ENCODE results near the gene ATN1.

Gene ATN1

DNA sequence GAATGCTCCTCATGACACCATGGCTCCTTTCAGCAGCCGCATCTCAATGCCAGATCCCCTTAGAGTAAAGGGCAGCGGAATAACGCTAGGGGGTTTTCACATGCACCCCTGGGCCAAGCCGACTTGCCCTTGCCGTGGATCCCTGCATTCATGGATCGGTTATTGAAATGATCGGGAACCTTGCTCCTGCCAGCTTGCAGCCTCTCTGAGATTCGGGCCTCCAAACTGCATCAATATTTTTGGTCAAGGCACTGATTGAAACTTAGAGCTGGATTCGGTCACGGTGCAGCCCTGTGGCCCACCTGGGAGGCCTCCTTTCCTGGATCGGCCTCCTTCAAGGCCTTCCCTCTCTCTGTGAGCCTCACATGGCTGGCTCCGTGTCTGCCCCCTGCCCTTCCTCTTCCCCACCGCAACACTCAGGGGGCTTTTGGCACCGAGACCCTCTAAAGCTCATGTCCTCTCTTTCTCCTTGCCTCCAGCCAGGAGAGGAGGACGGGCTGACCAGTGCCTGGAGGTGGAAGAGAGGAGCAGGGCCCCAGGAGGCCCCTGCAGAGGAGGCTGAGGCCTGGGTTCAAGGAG lies 25.2 kb downstream of the ATN1 start:
- H3K27ac ChIP-seq (ENCODE audit: low read length) = no peak overlapping the region
- H3K27me3 ChIP-seq (ENCODE audit: control insufficient read depth, insufficient read depth, low read length) = no peaks in the 10 kb centered on the region
- no peak for DNase-seq (ENCODE audit: low read depth, low spot score)
- no peak overlapping the region for H3K4me3 ChIP-seq (ENCODE audit: low read length)
- no peaks in the 10 kb centered on the region for H3K9me3 ChIP-seq (ENCODE audit: control insufficient read depth, insufficient read depth, low read length)
- no CpG with 5 or more reads among the region's 15 CpGs for WGBS (ENCODE audit: insufficient coverage, insufficient read length)
- no peaks in the 10 kb centered on the region for H3K36me3 ChIP-seq (ENCODE audit: control insufficient read depth, insufficient read depth, low read length)
- H3K4me1 ChIP-seq (ENCODE audit: control insufficient read depth, insufficient read depth, low read length) = 0 out of 2 replicates have a peak, but pooled peaks cover 4% of the 10 kb centered on the region

DNA sequence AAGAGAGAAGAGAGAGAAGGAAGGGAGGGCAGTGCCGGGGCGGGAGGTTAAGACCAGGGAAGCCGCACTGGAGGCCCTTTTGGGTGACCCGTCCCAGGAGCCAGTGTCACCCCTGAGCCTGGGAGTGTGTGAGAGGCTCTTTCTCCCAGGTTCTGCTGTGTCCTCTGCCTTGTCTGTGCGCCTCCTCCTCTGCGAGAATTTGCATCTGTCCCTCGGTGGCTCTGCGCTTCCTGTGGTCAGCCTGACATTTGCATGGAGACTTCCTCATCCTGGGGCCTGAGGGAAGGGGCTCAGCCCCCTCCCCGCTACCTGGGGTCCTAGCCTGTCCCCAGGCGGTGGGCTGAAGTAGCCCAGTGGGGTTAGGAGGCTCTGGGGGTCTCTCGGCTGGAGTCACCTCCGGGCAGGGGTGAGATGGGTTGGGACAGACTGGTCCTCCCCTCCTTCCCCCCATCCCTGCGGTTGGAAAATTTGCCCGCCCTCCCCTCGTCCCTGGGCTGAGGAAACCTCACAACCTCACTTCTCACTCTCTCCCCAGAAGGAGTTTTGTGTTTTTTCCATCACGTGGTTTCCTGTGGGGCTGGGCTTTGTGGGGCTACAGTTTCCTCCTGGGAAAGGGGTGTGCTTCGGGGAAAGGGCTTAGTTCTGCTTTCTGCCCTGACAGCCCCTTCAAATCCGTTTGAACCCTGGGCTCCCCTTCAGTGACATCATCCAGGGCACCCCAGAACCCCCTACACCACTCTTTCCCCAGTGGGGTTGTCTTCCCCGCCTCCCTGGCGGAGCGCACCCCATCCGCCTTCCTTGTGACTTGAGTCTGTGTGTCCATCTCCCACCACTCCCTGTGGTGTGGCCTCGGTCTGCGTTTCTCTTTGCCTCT lies 25.9 kb downstream of the ATN1 start:
- DNase-seq (ENCODE audit: low read depth, low spot score) = no peak
- H3K36me3 ChIP-seq (ENCODE audit: control insufficient read depth, insufficient read depth, low read length) = no peaks in the 10 kb centered on the region
- no peak overlapping the region for H3K27ac ChIP-seq (ENCODE audit: low read length)
- no peak overlapping the region for H3K4me3 ChIP-seq (ENCODE audit: low read length)
- H3K27me3 ChIP-seq (ENCODE audit: control insufficient read depth, insufficient read depth, low read length) = no peaks in the 10 kb centered on the region
- H3K9me3 ChIP-seq (ENCODE audit: control insufficient read depth, insufficient read depth, low read length) = no peaks in the 10 kb centered on the region
- WGBS (ENCODE audit: insufficient coverage, insufficient read length) = no CpG with 5 or more reads among the region's 24 CpGs
- 0 out of 2 replicates have a peak, but pooled peaks cover 4% of the 10 kb centered on the region for H3K4me1 ChIP-seq (ENCODE audit: control insufficient read depth, insufficient read depth, low read length)

DNA sequence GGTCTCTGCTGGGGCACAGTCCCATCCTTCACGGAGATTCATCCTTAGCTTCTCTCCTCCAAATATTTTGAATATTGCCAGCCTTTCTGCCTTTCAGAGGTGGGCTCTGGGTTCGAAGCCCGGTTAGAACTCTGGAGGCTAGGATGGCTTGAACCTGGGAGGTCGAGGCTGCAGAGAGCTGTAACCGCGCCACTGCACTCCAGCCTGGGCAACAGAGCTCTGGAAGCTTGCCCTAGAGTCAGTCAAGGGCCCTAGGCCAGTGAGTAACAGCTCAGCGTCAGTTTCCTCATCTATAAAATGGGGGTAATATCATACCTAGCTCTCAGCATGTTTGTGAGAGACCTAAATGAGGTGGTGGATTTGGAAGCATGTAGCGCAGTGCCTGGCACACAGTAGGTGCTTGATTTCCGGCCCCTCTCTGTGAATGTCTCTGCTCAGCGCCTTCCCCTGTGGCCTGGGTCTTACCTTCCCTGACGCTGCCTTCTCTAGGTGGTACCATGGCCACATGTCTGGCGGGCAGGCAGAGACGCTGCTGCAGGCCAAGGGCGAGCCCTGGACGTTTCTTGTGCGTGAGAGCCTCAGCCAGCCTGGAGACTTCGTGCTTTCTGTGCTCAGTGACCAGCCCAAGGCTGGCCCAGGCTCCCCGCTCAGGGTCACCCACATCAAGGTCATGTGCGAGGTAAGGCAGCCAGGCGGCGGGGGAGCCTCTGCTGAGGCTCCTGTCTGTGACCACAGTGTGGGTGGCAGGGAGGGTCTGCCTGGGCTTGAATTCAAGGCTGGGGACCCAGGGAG lies 26.8 kb downstream of the ATN1 start:
- H3K4me1 ChIP-seq (ENCODE audit: control insufficient read depth, insufficient read depth, low read length) = 0 out of 2 replicates have a peak, but pooled peaks cover 4% of the 10 kb centered on the region
- H3K4me3 ChIP-seq (ENCODE audit: low read length) = no peak overlapping the region
- no peak overlapping the region for H3K27ac ChIP-seq (ENCODE audit: low read length)
- no peaks in the 10 kb centered on the region for H3K36me3 ChIP-seq (ENCODE audit: control insufficient read depth, insufficient read depth, low read length)
- WGBS (ENCODE audit: insufficient coverage, insufficient read length) = no CpG with 5 or more reads among the region's 21 CpGs
- H3K9me3 ChIP-seq (ENCODE audit: control insufficient read depth, insufficient read depth, low read length) = no peaks in the 10 kb centered on the region
- no peak for DNase-seq (ENCODE audit: low read depth, low spot score)
- no peaks in the 10 kb centered on the region for H3K27me3 ChIP-seq (ENCODE audit: control insufficient read depth, insufficient read depth, low read length)

DNA sequence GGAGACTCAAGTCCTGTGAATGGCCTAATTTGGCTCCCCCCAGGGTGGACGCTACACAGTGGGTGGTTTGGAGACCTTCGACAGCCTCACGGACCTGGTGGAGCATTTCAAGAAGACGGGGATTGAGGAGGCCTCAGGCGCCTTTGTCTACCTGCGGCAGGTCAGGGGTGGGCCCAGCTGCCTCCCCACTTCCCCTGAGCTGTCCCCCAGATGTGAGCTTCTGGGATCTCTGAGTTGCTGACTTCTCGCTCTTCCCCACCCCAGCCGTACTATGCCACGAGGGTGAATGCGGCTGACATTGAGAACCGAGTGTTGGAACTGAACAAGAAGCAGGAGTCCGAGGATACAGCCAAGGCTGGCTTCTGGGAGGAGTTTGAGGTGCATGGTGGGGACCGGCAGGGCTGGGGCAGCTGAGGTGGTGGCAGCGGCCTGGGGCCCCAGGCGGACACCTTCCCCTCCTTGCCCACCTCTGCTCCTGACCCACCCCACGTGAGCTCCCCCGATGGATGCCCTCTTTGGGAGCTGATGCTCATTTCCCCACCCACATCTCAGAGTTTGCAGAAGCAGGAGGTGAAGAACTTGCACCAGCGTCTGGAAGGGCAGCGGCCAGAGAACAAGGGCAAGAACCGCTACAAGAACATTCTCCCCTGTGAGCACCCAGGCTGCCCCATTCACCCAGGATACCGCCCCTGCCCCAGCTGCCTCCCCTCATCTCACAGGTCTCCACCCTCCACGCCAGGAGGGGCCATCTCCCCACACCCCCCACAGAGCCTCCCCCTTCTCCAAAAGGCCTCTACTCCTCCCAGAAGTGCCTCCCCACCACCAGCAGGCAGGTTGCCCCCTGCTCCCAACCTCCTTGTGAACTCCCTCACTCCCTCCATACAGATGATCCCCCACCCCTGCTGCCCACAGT lies 27.6 kb downstream of the ATN1 start:
- Histone ChIP-seq H3K4me3 (ENCODE audit: low read length) (no peak overlapping the region), H3K9me3 (ENCODE audit: control insufficient read depth, insufficient read depth, low read length) (no peaks in the 10 kb centered on the region), H3K27ac (ENCODE audit: low read length) (no peak overlapping the region), H3K27me3 (ENCODE audit: control insufficient read depth, insufficient read depth, low read length) (no peaks in the 10 kb centered on the region), H3K4me1 (ENCODE audit: control insufficient read depth, insufficient read depth, low read length) (0 out of 2 replicates have a peak, but pooled peaks cover 4% of the 10 kb centered on the region), H3K36me3 (ENCODE audit: control insufficient read depth, insufficient read depth, low read length) (no peaks in the 10 kb centered on the region)
- no CpG with 5 or more reads among the region's 22 CpGs for WGBS (ENCODE audit: insufficient coverage, insufficient read length)
- DNase-seq (ENCODE audit: low read depth, low spot score) = no peak

DNA sequence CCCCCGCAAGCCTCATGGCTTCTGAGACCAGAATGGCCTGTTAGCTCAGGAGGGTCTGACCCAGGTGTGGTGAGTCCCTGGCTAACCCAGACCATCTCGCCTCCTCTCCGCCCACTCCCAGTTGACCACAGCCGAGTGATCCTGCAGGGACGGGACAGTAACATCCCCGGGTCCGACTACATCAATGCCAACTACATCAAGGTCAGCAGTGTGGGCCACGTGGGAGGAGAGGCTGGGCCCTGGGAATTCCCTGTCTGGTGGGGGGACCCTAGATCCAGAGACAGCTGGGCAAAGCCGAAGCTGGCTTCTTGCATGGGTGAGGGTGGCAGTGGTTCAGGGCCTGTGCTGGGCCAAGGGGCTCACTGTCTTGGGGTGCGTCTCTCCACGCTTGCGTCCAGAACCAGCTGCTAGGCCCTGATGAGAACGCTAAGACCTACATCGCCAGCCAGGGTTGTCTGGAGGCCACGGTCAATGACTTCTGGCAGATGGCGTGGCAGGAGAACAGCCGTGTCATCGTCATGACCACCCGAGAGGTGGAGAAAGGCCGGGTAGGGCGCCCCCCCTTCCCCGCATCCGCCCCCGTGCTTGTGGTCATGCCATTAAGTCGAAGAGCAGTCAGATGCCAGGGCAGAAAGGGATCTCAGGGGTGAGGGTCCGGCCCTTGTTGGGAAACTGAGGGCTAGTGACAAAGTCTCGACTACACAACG lies 28.4 kb downstream of the ATN1 start:
- H3K27me3 ChIP-seq (ENCODE audit: control insufficient read depth, insufficient read depth, low read length) = no peaks in the 10 kb centered on the region
- H3K9me3 ChIP-seq (ENCODE audit: control insufficient read depth, insufficient read depth, low read length) = no peaks in the 10 kb centered on the region
- no CpG with 5 or more reads among the region's 28 CpGs for WGBS (ENCODE audit: insufficient coverage, insufficient read length)
- no peak overlapping the region for H3K27ac ChIP-seq (ENCODE audit: low read length)
- peaks cover 5% of the 10 kb centered on the region; the same call in 1 of the 2 replicates for H3K4me1 ChIP-seq (ENCODE audit: control insufficient read depth, insufficient read depth, low read length)
- no peaks in the 10 kb centered on the region for H3K36me3 ChIP-seq (ENCODE audit: control insufficient read depth, insufficient read depth, low read length)
- H3K4me3 ChIP-seq (ENCODE audit: low read length) = no peak overlapping the region
- no peak for DNase-seq (ENCODE audit: low read depth, low spot score)

DNA sequence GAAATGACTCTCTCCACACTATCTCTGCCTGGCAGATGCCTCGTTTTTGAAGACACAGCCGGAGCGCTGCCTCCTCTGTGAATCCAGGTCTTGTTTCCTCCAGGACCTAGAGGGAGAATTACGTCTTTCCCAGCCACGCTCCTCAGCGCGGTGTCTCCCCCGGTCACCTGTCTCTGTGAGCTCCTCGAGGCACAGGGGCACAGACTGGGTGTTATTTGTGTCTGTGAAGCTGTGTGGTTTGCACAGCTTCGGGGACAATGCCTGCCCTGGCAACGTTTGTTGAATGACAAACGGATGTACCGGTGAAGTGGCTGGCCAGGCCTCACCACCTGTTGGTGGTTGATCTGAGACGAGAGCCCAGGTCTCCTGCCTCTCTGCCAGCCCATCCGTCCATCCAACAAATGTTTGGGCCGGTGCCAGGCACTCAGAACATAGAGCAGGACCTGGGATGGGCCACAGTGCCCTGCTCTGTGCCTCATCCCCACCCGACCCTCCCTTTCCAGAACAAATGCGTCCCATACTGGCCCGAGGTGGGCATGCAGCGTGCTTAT lies 29.5 kb downstream of the ATN1 start:
- DNase-seq (ENCODE audit: low read depth, low spot score) = no peak
- Histone ChIP-seq H3K36me3 (ENCODE audit: control insufficient read depth, insufficient read depth, low read length) (no peaks in the 10 kb centered on the region), H3K4me1 (ENCODE audit: control insufficient read depth, insufficient read depth, low read length) (peaks cover 9% of the 10 kb centered on the region; the same call in 1 of the 2 replicates), H3K27me3 (ENCODE audit: control insufficient read depth, insufficient read depth, low read length) (no peaks in the 10 kb centered on the region), H3K9me3 (ENCODE audit: control insufficient read depth, insufficient read depth, low read length) (no peaks in the 10 kb centered on the region), H3K27ac (ENCODE audit: low read length) (no peak overlapping the region), H3K4me3 (ENCODE audit: low read length) (no peak overlapping the region)
- no CpG with 5 or more reads among the region's 20 CpGs for WGBS (ENCODE audit: insufficient coverage, insufficient read length)

DNA sequence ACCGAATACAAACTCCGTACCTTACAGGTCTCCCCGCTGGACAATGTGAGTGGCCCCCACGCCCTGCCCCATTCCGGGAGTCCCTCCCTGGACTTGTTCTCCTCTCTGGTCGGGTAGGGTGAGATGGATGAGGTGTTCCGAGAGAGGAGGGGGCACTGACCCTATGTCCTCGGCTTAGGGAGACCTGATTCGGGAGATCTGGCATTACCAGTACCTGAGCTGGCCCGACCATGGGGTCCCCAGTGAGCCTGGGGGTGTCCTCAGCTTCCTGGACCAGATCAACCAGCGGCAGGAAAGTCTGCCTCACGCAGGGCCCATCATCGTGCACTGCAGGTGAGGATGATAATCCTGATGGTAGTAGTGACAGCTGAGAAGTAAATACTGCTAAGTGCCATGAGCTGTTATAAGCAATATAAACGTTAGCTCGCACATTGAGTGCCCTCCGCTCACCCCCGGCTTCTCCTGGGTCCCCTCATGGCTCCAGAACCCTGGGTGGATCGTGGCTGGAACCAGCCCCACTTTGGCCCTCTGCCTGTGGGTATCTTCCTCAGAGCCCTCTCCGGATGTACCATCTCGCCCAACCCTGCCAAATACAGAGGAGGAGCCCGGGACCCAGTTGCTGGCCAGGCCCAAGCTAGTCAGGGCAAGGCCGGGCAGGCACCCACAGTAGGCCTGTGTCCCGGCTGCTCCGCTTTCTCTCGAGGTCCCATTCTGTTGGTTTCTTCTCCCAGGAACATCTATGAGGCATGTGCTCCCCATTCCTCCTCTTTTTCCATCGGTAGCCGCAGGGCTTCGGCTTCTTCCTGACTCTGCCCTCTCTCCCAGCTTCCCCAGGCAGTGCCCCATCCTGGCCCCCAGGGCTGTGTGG lies 30.2 kb downstream of the ATN1 start:
- no peaks in the 10 kb centered on the region for H3K36me3 ChIP-seq (ENCODE audit: control insufficient read depth, insufficient read depth, low read length)
- WGBS (ENCODE audit: insufficient coverage, insufficient read length) = no CpG with 5 or more reads among the region's 28 CpGs
- DNase-seq (ENCODE audit: low read depth, low spot score) = no peak
- H3K27ac ChIP-seq (ENCODE audit: low read length) = no peak overlapping the region
- H3K9me3 ChIP-seq (ENCODE audit: control insufficient read depth, insufficient read depth, low read length) = no peaks in the 10 kb centered on the region
- H3K4me3 ChIP-seq (ENCODE audit: low read length) = no peak overlapping the region
- H3K4me1 ChIP-seq (ENCODE audit: control insufficient read depth, insufficient read depth, low read length) = peaks cover 9% of the 10 kb centered on the region; the same call in 1 of the 2 replicates
- H3K27me3 ChIP-seq (ENCODE audit: control insufficient read depth, insufficient read depth, low read length) = no peaks in the 10 kb centered on the region

DNA sequence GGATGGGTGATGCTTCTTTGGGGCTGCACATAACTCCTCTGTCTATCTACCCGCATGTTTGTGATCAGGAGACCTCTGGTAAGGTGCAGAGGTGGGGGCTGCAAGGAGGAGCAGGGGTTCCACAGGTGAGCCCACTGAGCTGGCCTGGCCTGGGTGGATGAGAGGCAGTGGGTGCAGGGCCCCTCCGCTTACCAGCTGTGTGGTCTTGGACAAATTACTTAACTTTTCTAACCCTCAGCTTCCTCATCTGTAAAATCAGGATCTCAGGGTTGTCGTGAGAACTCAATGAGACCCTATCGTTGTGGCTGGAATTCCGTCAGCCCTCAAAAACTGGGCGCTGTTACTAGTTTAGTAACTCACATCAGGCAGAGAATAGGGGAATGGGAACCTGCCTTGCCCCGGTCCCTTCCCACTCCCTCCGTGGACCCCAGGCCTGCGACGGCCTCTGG lies 30.9 kb downstream of the ATN1 start:
- Histone ChIP-seq H3K36me3 (ENCODE audit: control insufficient read depth, insufficient read depth, low read length) (no peaks in the 10 kb centered on the region), H3K4me1 (ENCODE audit: control insufficient read depth, insufficient read depth, low read length) (peaks cover 9% of the 10 kb centered on the region; the same call in 1 of the 2 replicates), H3K27me3 (ENCODE audit: control insufficient read depth, insufficient read depth, low read length) (no peaks in the 10 kb centered on the region), H3K4me3 (ENCODE audit: low read length) (no peak overlapping the region), H3K27ac (ENCODE audit: low read length) (no peak overlapping the region), H3K9me3 (ENCODE audit: control insufficient read depth, insufficient read depth, low read length) (no peaks in the 10 kb centered on the region)
- DNase-seq (ENCODE audit: low read depth, low spot score) = no peak
- no CpG with 5 or more reads among the region's 10 CpGs for WGBS (ENCODE audit: insufficient coverage, insufficient read length)

Measured in iPS DF 6.9 (cell line).